Subcutaneous adipose tissue (tissue), 4 donors: ENCODE data around the gene SLCO1B1. TPM values are rescaled to one million over a fixed set of nuclear protein-coding genes. Genes with fewer than 3 reads are reported as not detected.

Source experiments
- total RNA-seq, 4 donors: library from RNA; depleted of rRNA; stranded (reverse); fragments of >200 nt; gene quantifications; one replicate each; pipeline ENCODE4 v1.1.0, GENCODE V29; 2016
- TF ChIP-seq, protein P1 (sequence below): fragments of 450-650 bp; IDR thresholded peaks from one replicate; pipeline ENCODE4 v1.5.1; 2016; ENCODE audit warnings: low read depth, mild to moderate bottlenecking, control low read depth, antibody characterized with exemption, moderate library complexity

The SLCO1B1 gene, protein sequence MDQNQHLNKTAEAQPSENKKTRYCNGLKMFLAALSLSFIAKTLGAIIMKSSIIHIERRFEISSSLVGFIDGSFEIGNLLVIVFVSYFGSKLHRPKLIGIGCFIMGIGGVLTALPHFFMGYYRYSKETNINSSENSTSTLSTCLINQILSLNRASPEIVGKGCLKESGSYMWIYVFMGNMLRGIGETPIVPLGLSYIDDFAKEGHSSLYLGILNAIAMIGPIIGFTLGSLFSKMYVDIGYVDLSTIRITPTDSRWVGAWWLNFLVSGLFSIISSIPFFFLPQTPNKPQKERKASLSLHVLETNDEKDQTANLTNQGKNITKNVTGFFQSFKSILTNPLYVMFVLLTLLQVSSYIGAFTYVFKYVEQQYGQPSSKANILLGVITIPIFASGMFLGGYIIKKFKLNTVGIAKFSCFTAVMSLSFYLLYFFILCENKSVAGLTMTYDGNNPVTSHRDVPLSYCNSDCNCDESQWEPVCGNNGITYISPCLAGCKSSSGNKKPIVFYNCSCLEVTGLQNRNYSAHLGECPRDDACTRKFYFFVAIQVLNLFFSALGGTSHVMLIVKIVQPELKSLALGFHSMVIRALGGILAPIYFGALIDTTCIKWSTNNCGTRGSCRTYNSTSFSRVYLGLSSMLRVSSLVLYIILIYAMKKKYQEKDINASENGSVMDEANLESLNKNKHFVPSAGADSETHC
- total RNA-seq, result not detected

DNA sequence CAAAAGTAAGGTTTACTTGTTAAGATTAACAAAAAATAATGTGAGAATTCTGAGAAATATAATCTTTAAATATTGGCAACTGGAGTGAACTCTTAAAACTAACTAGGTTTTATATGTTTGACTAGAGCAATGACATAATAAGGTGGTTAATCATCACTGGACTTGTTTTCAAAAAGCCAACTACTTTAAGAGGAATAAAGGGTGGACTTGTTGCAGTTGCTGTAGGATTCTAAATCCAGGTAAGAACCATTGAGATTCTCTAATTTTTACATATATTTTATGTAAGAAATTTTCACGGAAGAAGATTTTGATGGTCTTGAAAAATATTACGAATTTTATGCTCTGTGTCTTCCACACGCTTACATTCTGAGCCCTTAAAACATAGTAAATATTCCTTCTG is at the start of gene SLCO1B1:
SLCO1B1 (plus strand) TSS at position 197 of the 400 bp plus-strand sequence. CDS start 10,381 bp downstream, outside the sequence.
- TF ChIP-seq, protein P1, sequence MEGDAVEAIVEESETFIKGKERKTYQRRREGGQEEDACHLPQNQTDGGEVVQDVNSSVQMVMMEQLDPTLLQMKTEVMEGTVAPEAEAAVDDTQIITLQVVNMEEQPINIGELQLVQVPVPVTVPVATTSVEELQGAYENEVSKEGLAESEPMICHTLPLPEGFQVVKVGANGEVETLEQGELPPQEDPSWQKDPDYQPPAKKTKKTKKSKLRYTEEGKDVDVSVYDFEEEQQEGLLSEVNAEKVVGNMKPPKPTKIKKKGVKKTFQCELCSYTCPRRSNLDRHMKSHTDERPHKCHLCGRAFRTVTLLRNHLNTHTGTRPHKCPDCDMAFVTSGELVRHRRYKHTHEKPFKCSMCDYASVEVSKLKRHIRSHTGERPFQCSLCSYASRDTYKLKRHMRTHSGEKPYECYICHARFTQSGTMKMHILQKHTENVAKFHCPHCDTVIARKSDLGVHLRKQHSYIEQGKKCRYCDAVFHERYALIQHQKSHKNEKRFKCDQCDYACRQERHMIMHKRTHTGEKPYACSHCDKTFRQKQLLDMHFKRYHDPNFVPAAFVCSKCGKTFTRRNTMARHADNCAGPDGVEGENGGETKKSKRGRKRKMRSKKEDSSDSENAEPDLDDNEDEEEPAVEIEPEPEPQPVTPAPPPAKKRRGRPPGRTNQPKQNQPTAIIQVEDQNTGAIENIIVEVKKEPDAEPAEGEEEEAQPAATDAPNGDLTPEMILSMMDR, result no peak

DNA sequence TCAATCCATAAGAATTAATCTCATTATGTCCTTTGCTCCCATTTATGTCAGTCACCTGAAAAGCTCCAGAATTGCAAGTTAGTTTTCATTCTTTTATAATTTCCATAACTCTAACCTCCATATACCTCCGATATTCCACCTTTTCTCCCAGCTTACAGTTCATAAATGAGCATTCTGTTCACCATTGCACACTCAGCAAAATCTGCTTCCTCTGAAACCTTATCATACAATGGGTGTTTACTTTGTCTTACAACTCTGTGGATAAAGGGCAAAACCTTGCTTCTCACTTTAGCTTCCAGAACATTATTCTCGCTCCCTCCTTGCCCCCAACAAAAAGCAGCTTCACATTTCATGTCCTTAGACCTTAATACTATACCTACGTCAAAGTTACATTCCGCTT is 19.3 kb upstream of the SLCO1B1 start:
- TF ChIP-seq, protein P1, result no peak

DNA sequence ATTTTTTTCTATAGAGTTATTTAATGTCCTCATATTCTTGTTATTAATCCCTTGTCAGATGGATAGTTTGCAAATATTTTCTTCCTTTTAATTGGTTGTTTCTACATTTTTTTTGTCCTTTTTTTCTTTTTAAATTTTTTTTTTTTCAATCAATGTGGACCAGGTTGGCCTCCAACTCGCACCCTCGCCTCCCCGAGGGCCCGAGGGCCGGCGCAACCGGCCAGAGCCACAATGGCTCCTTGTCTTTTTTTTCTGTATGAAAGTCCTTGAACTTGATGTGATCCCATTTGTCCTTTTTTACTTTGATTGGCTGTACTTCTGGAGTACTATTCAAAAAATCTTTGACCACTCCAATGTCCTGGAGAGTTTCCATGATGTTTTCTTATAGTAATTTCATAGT is 17.7 kb upstream of the SLCO1B1 start:
- TF ChIP-seq, protein P1, result no peak

DNA sequence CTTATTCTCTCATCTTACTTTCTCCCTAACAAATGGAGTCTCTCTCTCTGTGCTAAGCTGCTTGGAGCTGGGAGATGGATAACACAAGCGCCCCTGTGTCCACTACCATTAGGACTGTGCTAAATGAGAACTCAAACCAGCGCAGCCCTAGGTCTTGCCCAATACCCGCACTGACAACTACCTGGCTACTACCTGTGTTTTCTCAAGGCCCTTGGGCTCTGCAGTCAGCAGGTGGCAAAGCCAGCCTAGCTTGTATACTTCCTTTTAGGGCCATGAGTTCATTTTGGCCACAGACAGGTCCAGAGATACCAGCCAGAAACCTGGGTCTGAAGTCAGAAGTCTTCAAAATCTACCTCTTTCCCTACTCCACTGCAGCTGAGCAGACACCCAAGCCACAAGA is 13.0 kb upstream of the SLCO1B1 start:
- TF ChIP-seq, protein P1, result no peak

DNA sequence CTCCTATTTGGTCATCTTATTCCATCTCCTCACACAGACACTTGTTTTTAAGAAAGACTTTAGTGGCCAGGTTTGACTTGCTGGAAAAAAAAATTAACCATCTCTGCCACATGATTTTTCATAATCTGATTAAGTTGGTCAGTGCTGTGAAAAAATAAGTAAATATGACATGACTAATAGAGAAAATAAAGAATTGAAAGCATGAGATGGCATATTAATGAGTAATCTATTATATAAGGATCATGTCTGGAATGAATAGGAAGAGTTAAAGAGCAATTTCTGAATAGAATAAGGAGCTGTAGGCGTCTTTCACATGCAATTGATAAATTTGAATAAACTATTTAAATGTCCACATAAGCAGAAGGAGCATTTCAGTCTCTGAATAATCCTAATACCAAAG is 12.2 kb upstream of the SLCO1B1 start:
- TF ChIP-seq, protein P1, result no peak

DNA sequence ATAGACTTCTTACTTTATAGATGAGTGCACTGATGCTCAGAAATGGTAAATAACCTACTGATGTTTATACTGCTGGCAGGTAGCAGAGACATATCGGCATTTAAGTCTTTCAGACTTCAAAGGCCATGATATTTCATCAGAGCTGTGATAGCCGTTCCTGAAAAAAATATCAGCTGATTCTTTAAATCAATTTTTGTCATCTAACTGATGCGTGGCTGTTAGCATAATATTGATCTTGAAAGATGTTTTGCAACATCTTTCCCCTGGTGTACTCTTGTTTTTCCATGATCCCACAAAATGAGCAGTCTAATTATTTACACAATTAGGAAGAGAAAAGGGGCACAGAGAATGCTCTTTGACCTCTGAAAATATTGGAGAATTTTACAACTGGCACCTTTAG is 1.6 kb upstream of the SLCO1B1 start:
- TF ChIP-seq, protein P1, result no peak

DNA sequence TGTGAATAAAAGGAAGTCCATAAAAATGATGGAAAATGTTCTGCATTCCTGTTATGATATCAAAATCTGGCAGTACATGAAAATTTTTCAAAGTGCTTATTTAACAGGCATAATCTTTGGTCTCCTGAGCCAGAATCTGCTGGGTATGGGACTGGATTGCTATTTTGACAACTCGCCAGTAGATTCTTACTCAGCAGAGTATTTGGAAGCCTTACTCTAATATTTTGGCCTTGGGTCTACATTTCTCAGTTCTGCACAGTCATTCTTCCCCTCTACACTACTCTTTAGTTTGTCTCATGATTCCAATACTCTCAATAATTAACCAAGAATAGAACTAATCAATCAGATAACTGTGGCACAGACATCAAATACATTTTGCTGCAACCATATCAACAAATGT is 1.1 kb upstream of the SLCO1B1 start:
- TF ChIP-seq, protein P1, result no peak
